ENCODE data around the gene RFX2.

GRCh38 chr19:6032381-6032780, 77.9 kb downstream of the RFX2 start:
- TF ChIP-seq CTCF (IDR thresholded peaks at IDR 0.05) (no peak), EP300 (IDR thresholded peaks at IDR 0.05) (no peak)
